GM18519 (cell line): ENCODE results near the gene CCDC167.
"Not testable (repeated sequence)": the region's sequence is repeated elsewhere in the genome, so short reads cannot be mapped to it uniquely, and the experiment has no call there.

ENCODE experiments used
- ATAC-seq: cut with Tn5 transposase; IDR thresholded peaks from one replicate; pipeline ENCODE4 v1.9.1; 2021; ENCODE audit warnings: mild to moderate bottlenecking, moderate library complexity; ENCODE audit not compliant: unreplicated experiment, low FRiP score

CCDC167 gene

DNA sequence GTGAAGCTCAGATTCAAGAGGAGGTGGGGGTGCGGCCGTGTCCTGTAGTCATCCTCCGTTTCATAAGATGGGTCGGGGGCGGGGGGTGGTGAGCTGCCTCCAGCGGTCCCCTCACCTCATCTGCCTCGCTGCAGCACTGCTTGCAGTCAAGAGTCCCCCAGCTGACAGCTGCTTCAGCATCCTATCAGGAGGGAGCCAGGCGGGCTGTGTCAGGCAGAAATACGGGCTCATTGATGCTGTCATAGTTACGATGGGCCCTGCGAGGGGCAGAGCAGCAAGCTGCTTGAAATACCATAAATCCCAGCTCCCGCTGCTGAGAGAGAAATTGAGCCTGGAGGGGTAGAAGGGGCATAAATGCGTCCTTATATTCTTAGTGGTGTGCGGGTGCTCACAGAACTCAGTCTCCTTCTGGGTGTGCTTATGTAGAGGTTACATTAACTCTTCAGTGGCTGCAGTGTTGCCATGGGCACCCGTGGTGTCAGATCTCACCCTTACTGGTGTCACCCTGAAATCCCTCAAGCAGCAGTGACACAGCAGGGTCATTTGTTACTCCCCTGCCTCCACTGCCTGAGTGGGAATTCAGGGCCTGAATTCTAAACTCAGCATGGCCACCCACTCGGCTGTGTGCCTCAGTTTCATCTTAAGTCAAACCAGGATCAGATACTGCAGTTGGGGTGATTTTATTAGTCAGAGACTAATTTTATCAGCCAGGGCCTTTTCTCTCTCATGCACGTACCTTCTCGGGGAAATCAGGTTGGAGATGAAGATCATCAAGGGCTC is 21.8 kb downstream of the CCDC167 start:
- no peak for ATAC-seq

DNA sequence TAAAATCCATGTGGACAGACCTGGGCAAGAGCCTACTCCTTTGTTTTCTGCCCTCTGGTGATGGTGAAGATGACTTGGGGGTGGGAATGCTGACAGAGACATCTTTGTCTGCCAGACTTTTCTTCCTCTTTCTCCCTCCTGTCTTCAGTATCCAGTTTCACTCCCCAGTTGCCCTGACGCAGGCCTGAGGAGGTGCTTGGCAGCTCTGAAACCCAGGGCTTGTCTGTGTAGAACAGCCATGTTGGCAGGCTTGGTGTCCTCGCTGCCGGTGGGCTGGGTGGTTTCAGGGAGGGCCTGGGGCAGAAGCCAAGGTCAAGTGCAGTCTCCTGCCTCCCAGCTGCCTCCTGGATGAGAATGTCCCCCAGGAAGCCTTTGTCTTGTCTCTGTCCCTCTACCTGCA is 22.5 kb downstream of the CCDC167 start:
- no peak for ATAC-seq

GRCh38 chr6:37474316-37474715 is 25.4 kb downstream of the CCDC167 start:
- ATAC-seq = no peak

GRCh38 chr6:37473364-37474095 is 26.2 kb downstream of the CCDC167 start:
- no peak for ATAC-seq

- ATAC-seq = no peak
Observed at GRCh38 chr6:37467718-37468117, 32.0 kb downstream of the CCDC167 start.

GRCh38 chr6:37463110-37463509 is 36.6 kb downstream of the CCDC167 start:
- no peak for ATAC-seq

DNA sequence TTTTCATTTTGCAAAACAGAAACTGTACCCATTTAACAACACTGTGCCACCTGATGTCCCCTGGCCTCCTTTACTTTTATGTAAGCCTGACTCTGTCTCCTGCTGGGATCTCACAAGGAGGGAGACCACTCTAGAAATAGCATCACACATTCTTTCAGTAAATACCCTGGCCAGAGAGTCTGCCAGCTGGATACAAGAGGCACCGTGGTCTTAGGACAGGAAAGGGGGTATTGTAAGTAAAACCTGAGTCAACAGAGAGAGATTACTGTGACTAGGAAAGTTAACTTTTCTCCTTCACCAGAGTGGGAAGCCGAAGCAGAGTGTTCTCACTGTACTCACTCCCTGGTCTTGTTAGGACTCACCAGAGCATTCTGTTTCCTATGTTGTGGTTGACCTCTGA is 38.9 kb downstream of the CCDC167 start:
- ATAC-seq = no peak

GRCh38 chr6:37459981-37460800 is 39.5 kb downstream of the CCDC167 start:
- ATAC-seq = no peak

DNA sequence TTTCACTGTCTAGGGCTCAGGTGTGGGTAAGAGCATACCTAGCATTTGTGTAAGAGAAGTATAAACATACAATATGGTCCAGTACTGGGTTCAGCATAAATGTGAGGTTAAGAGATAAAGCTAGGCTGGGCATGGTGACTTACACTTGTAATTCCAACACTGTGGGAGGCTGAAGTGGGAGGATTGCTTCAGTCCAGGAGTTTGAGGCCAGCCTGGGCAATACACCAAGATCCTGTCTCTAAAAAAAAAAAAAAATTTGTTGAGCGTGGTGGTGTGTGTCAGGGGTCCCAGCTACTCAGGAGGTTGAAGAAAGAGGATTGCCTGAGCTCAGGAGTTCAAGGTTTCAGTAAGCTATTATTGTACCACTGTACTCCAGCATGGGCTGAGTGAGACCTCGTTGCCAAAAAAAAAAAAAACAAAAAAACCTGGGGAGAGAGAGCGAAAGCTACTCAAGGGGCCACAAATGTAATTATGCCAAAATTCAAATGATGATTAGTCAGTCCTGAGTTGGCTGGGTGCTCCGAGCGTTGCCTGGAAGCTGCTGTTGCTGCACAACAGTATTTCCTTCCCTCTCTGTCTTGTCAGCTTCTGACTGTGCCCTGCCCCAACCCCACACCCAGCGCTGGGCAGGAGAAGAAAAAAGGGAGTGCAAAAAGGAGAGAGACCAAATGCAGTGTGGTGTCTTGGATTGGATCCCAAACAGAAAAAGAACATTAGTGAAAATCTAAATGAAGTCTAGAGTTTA is 42.7 kb downstream of the CCDC167 start:
- no peak for ATAC-seq

DNA sequence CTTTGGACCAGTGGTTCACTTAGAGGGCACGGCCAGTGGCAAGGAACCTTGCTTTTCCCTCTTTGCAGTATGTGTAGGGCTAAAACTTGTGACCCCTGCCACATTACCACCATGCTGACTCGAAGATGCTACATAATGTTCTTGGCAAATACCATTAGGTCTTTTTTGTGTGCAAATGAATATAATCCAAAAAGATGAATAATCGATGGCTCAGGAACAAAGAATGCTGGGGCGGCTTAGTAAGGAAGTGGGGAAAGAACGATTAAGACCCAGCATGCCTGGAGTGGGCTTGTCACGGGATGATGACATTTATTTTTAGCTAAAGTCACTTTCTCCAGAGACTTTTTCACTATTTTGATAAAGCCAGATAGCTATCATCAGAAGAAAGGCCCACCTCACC is 43.6 kb downstream of the CCDC167 start:
- ATAC-seq = no peak

DNA sequence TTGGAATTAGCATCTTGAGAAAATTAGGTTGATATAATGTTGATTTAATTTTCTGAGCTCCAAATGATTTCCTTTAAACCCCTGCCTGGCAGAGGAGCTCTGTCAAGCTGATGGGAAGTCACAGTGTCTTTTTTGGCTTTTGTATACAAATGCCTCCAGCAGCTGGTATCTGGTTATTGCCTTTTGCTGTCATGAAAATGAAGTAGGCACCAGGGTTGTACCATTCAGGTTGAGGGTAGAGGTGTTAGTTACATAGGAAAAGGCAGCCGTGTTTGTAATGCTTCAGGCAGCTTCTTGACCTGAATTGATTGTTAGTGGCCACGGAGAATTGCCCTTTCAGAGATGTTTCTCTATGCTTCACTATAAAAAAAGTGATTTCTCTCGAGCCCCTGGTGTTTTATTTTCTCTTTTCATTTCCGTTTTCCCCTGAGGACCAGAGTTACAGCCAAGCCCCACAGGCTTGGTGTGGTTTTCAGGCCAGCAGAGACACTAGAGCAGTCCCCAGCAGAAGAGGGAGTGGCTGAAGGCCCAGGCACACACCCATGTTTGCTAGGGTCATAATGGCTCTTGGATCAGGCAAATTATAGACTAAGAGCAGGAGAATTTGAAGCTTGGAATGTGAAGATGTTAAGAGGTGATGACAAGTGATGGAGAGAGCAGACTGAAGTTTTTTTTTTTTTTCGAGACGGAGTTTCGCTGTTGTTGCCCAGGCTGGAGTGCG is 45.1 kb downstream of the CCDC167 start:
- no peak for ATAC-seq

GRCh38 chr6:37452522-37452921 is 47.2 kb downstream of the CCDC167 start:
- no peak for ATAC-seq

DNA sequence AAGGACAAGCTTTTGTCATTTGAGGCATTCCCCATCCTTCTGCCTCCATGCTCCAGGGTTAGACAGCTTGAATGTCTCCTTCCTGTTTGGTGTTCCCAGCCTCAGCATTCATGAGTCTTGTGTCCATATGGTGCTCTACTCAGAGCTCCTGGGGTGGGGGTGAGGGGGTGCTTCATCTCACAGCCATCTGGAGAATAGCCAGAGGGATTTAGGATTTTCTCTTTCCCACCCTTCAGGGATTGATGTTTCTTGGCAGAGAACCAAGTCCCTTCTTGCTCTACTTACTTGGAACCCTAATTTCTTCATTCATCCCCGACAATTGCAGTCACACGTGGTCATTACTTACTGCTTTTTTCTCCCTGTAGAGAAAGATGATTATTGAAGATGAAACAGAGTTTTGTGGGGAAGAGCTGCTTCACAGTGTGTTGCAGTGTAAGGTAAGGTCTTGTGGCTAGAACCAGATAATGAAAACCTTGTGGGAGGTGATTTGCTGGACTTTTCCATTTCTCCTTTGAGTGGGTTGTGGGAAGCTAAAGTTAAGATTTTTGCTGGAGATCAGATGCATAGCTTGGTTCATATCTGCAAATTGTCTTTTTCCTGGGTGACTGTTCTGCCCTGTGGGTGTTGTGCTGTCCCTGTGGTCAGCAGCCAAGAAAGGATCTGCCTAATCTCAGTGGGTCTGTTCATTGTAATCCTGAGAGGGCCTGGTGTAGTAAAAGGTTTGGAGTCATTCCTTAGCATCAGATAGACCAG is 48.1 kb downstream of the CCDC167 start:
- no peak for ATAC-seq

GRCh38 chr6:37449984-37450383 is 49.7 kb downstream of the CCDC167 start:
- ATAC-seq = no peak

- not testable (repeated sequence) for ATAC-seq
Observed at GRCh38 chr6:37443216-37443542, 56.5 kb downstream of the CCDC167 start.

DNA sequence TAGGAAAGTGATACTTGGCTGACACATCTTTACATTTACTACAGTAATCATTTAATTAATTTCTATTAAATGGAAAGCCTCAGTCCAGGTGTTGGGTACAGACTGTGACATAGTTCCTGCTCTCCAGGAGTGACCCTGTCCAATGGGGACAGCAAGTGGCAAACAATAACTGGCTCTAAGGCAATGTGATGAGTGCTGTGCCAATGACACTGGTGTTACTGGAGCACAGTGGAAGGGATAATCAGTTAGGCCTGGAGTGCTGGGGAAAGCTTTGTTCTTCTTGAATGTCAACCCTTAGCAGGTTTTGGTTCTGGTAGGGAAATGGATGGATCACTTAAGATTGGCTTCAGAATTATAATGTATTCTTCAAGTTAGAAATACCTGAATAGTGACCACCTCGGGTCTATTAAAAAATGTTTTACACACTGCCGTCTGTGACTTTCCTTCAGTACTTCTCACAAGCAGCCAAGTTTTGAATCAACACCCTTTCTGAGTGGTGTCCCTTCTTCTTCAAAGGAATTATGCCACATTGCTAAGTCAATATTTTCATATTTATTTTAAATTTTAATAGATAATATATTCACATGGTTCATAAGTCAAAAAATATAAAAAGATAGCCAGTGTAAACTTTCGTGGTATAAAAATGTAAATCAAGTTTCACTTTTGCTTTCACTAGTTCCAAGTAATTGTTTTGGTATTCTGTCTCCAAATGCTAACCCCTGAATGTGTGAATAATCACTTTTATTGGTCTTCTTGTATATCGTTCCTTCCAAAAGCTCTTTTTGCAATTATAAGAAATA is 57.1 kb downstream of the CCDC167 start:
- ATAC-seq = no peak

DNA sequence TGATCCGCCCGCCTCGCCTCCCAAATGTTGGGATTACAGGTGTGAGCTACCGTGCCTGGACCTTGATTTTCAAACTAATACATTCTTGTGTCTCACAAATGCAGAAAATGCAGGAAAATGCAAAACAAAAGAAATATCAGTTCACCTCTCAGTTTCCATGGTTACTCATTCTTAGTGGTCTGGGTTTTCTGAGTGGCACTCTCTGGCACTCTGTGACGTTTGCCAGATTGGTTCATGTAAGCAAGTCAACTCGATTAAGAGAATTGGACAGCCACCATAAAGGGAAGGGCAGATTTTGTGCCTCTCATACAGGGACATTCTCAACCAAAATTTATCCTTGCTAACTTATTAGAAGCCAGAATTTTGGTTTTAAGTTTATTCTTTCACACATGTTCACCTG is 58.0 kb downstream of the CCDC167 start:
- no peak for ATAC-seq

GRCh38 chr6:37438930-37439329 is 60.8 kb downstream of the CCDC167 start:
- ATAC-seq = no peak
